Astrocyte (in vitro differentiated cells and primary cell): ENCODE results near the gene CAT.

Source experiments
- EZH2 ChIP-seq: IDR thresholded peaks from 2 replicates; pipeline ENCODE4 v1.6.1; 2012; ENCODE audit warnings: mild to moderate bottlenecking, low read length, inconsistent platforms; ENCODE audit not compliant: insufficient read depth
- TF ChIP-seq, protein P1 (sequence below): IDR thresholded peaks from 2 replicates; pipeline ENCODE4 v1.5.1; 2011; ENCODE audit warnings: low read depth, mild to moderate bottlenecking, inconsistent platforms, low read length, moderate library complexity; ENCODE audit not compliant: insufficient read depth

DNA sequence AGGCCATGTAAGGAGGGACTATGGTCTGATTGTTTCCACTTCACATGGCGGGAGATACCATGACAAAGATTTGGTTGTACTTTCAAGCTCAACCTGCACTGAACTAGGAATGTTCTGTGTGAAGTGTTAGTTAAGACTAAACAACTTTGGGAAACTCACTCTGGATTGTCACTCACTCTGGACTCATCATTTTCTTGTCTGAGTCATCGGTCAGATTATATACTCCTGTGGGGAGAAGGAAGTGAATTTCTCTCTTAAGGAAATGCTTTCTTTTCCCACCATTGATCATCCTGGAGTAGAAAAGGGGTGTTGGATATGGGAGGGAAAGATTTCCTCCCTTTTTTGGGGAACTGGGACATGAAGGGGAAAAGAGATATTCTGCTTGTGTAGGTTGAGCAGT is 26.9 kb upstream of the CAT start:
- TF ChIP-seq, protein P1, sequence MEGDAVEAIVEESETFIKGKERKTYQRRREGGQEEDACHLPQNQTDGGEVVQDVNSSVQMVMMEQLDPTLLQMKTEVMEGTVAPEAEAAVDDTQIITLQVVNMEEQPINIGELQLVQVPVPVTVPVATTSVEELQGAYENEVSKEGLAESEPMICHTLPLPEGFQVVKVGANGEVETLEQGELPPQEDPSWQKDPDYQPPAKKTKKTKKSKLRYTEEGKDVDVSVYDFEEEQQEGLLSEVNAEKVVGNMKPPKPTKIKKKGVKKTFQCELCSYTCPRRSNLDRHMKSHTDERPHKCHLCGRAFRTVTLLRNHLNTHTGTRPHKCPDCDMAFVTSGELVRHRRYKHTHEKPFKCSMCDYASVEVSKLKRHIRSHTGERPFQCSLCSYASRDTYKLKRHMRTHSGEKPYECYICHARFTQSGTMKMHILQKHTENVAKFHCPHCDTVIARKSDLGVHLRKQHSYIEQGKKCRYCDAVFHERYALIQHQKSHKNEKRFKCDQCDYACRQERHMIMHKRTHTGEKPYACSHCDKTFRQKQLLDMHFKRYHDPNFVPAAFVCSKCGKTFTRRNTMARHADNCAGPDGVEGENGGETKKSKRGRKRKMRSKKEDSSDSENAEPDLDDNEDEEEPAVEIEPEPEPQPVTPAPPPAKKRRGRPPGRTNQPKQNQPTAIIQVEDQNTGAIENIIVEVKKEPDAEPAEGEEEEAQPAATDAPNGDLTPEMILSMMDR, result no peak
- TF ChIP-seq EZH2, result no peak
